H1 (cell line): ENCODE data around the gene RAB38. TPM values are rescaled to one million over a fixed set of nuclear protein-coding genes. Genes with fewer than 3 reads are reported as not detected.

ENCODE experiments used
- ZNF274 ChIP-seq: IDR thresholded peaks from 2 replicates; pipeline ENCODE4 v1.7.0; 2012; ENCODE audit warnings: low read length, borderline replicate concordance; ENCODE audit errors: extremely low read depth
- polyA plus RNA-seq, 7 experiments: library from polyadenylated mRNA; depleted of rRNA in 3 of 7; stranded (reverse) in 5 of 7; unstranded in 2 of 7; fragments of >200 nt in 5 of 7; fragments of 200-250 nt in 2 of 7; gene quantifications; 1 replicate in 5 of 7; 2 replicates in 1 of 7; 4 replicates in 1 of 7; pipeline versions ENCODE4 v1.2.1 to v1.2.3, GENCODE V29; 2011 to 2013; ENCODE audit warnings: missing spikeins in 2 of 7, mixed read lengths in 2 of 7
- total RNA-seq: library from RNA; stranded (reverse); fragmentation: NEBNext Ultra II Directional; extraction: Animal tissue kit (Norgen Biotek cat#: 25700); gene quantifications from 2 replicates; pipeline ENCODE4 v1.2.1, GENCODE V29; 2021

RAB38 gene
- total and polyA plus RNA-seq, 2 of the 8 experiments (the other 6 are each of a cell fraction or from before 2014, with no cell fraction given): 15.4 to 16.5 TPM

- TF ChIP-seq ZNF274: no peak
Observed at GRCh38 chr11:88103337-88104206, 71.7 kb downstream of the RAB38 start (continued).
